Measurements from ENCODE around the gene STK32B.

DNA sequence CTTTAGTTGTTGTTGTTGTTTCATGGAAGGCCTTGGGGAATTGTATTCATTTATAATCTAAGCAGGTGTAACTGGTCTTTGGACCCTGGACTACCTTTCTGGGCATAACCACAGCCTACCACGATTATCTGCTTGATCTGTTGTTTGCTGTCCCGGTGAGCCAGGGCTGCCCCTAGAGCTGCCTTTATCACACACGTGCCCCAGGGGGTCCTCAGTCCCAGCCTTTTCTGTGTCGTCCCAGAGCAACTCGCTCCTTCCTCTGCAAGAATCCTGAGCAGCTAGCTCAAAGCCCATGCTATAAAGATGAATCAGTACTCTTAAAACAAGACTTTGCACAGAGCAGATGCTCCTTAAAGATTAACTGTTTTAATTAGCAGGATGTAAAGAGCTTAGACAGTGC lies 383.9 kb downstream of the STK32B start:
- TF ChIP-seq, protein P1, sequence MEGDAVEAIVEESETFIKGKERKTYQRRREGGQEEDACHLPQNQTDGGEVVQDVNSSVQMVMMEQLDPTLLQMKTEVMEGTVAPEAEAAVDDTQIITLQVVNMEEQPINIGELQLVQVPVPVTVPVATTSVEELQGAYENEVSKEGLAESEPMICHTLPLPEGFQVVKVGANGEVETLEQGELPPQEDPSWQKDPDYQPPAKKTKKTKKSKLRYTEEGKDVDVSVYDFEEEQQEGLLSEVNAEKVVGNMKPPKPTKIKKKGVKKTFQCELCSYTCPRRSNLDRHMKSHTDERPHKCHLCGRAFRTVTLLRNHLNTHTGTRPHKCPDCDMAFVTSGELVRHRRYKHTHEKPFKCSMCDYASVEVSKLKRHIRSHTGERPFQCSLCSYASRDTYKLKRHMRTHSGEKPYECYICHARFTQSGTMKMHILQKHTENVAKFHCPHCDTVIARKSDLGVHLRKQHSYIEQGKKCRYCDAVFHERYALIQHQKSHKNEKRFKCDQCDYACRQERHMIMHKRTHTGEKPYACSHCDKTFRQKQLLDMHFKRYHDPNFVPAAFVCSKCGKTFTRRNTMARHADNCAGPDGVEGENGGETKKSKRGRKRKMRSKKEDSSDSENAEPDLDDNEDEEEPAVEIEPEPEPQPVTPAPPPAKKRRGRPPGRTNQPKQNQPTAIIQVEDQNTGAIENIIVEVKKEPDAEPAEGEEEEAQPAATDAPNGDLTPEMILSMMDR (IDR thresholded peaks at IDR 0.05): no peak
- TF ChIP-seq POLR2A (IDR thresholded peaks at IDR 0.05): no peak
